Gastrocnemius medialis (tissue), 4 donors: ENCODE results near the gene FMN2. TPM values are rescaled to one million over a fixed set of nuclear protein-coding genes. Genes with fewer than 3 reads are reported as not detected.

Experiments used
- ATAC-seq, 2 donors: fragments of 150-250 bp; one replicate each; pipeline ENCODE4 v1.9.1; 2016
- DNase-seq, 2 donors: peaks; one replicate each; pipeline ENCODE4 v3.0.0-alpha.2; 2019
- H3K27ac ChIP-seq, 4 donors: fragments of 200-600 bp; sonication (generic); 1 replicate in 1 of 4; 2 replicates in 3 of 4; pipeline ENCODE4 v1.5.1; 2016 to 2018; ENCODE audit warnings: mild to moderate bottlenecking in 2 of 4, moderate library complexity in 1 of 4
- H3K27me3 ChIP-seq, 3 donors: fragments of 200-600 bp; sonication (generic) in 2 of 3; 1 replicate in 1 of 3; 2 replicates in 2 of 3; pipeline versions ENCODE4 v1.5.1 to v1.6.0; 2016 to 2019; ENCODE audit warnings: mild to moderate bottlenecking in 1 of 3, moderate library complexity in 1 of 3
- H3K36me3 ChIP-seq, 2 donors: fragments of 200-600 bp; sonication (generic) in 1 of 2; one replicate each; pipeline ENCODE4 v1.5.1; 2017 to 2018
- H3K4me1 ChIP-seq, 2 donors: fragments of 200-600 bp; sonication (generic) in 1 of 2; one replicate each; pipeline ENCODE4 v1.5.1; 2016 to 2017; ENCODE audit warnings: mild to moderate bottlenecking in 2 of 2
- H3K4me3 ChIP-seq, 4 donors: fragments of 200-600 bp; sonication (generic) in 3 of 4; 1 replicate in 1 of 4; 2 replicates in 3 of 4; pipeline ENCODE4 v1.5.1; 2016 to 2019; ENCODE audit warnings: mild to moderate bottlenecking in 2 of 4
- H3K9me3 ChIP-seq, 3 donors: fragments of 200-600 bp; sonication (generic) in 2 of 3; 1 replicate in 1 of 3; 2 replicates in 2 of 3; pipeline ENCODE4 v1.5.1; 2016 to 2019
- POLR2A ChIP-seq, 2 donors: fragments of 450-650 bp; IDR thresholded peaks; one replicate each; pipeline ENCODE4 v1.6.1; 2017; ENCODE audit warnings: antibody characterized with exemption in 2 of 2, mild to moderate bottlenecking in 2 of 2, moderate library complexity in 2 of 2
- in situ Hi-C, 4 donors: fragments of 200-750 bp; cut with MboI; loops; one replicate each; pipeline versions ENCODE4 v1.15.0 to v1.8.0; 2017; ENCODE audit warnings: low sequenced_read_pairs in 4 of 4
- intact Hi-C: fragments of 100-400 bp; cut with DNase I; formaldehyde crosslinking; loops from one replicate; pipeline ENCODE4 v1.15.1; 2023; ENCODE audit warnings: low total_unique reads
- total RNA-seq, 4 donors: library from RNA; depleted of rRNA; stranded (reverse); fragments of >200 nt; gene quantifications; one replicate each; pipeline versions ENCODE4 v1.1.0 to v1.2.3, GENCODE V29; 2016
- TF ChIP-seq, protein P1 (sequence below), 5 experiments: fragments of 450-650 bp in 3 of 5; fragments of 200-600 bp in 2 of 5; sonication (generic) in 2 of 5; IDR thresholded peaks in 4 of 5; conservative IDR thresholded peaks in 1 of 5; 1 replicate in 4 of 5; 2 replicates in 1 of 5; pipeline ENCODE4 v1.5.1; 2016 to 2019; ENCODE audit warnings: antibody characterized with exemption in 5 of 5, mild to moderate bottlenecking in 3 of 5, moderate library complexity in 3 of 5

FMN2 gene
- total RNA-seq, 4 donors from 2014 or later, result 0.51 TPM; not detected in 3

DNA sequence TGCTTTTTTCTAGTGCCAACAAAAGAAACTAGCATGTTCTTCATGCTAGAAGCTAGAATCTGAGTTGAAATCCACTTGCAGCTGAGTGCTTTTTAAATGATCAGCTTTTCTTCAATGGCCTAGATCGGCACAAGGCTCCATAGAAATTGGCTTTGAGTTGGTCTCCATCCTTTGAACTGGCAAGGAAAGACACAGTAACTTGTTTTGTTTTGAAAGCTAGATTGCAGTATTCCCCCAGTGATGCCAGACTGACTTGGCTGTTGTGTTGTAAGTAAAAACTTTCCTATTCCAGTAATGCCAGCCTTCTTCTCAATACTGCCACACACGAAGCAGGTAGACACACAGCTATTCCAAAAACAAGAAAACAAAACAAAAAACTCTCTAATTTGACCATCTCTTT lies 139.1 kb downstream of the FMN2 start:
- H3K27ac ChIP-seq, result no peak overlapping the region
- H3K9me3 ChIP-seq, result no peaks in the 10 kb centered on the region
- in situ Hi-C loops, result no loop called here
- H3K4me1 ChIP-seq, result no peaks in the 10 kb centered on the region
- TF ChIP-seq, protein P1, sequence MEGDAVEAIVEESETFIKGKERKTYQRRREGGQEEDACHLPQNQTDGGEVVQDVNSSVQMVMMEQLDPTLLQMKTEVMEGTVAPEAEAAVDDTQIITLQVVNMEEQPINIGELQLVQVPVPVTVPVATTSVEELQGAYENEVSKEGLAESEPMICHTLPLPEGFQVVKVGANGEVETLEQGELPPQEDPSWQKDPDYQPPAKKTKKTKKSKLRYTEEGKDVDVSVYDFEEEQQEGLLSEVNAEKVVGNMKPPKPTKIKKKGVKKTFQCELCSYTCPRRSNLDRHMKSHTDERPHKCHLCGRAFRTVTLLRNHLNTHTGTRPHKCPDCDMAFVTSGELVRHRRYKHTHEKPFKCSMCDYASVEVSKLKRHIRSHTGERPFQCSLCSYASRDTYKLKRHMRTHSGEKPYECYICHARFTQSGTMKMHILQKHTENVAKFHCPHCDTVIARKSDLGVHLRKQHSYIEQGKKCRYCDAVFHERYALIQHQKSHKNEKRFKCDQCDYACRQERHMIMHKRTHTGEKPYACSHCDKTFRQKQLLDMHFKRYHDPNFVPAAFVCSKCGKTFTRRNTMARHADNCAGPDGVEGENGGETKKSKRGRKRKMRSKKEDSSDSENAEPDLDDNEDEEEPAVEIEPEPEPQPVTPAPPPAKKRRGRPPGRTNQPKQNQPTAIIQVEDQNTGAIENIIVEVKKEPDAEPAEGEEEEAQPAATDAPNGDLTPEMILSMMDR (IDR thresholded peaks at IDR 0.05 in 4 of 5, conservative IDR thresholded peaks at IDR 0.05 in 1 of 5), result no peak
- TF ChIP-seq POLR2A (IDR thresholded peaks at IDR 0.05), result no peak
- ATAC-seq (no peak), DNase-seq (no peak)
- no peaks in the 10 kb centered on the region for H3K36me3 ChIP-seq
- H3K27me3 ChIP-seq, result no peaks in the 10 kb centered on the region
- H3K4me3 ChIP-seq, result no peak overlapping the region
- intact Hi-C loops, result loop anchor here (10.0 kb wide), 1 partner anchor 64 kb away; no protein-coding TSS in a partner anchor

DNA sequence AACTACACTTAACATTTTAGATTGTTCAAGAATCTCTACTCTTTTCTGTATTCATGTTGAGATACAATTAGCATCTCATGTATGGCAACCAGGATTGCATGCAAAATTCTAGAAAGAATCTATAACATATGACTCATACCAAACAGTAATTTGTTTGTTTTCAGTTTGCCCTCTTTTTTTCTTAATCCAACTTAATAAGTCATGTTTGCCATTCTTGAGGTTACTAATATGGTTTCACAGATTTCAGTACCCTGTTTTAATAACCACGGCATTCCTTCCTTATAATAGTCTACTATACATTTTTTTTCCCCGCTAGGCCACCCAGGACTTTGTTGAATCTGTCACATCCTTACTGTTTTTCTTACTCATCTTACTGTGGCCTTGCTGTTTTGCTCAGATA lies 140.8 kb downstream of the FMN2 start:
- Histone ChIP-seq H3K4me1 (no peaks in the 10 kb centered on the region), H3K36me3 (no peaks in the 10 kb centered on the region), H3K27ac (no peak overlapping the region), H3K9me3 (no peaks in the 10 kb centered on the region), H3K4me3 (no peak overlapping the region), H3K27me3 (no peaks in the 10 kb centered on the region)
- no peak for TF ChIP-seq POLR2A (IDR thresholded peaks at IDR 0.05)
- TF ChIP-seq, protein P1 (IDR thresholded peaks at IDR 0.05 in 4 of 5, conservative IDR thresholded peaks at IDR 0.05 in 1 of 5), result no peak
- ATAC-seq (no peak), DNase-seq (no peak)
- in situ Hi-C loops, result no loop called here
- intact Hi-C loops, result loop anchor here (10.0 kb wide), 1 partner anchor 62 kb away; no protein-coding TSS in a partner anchor

DNA sequence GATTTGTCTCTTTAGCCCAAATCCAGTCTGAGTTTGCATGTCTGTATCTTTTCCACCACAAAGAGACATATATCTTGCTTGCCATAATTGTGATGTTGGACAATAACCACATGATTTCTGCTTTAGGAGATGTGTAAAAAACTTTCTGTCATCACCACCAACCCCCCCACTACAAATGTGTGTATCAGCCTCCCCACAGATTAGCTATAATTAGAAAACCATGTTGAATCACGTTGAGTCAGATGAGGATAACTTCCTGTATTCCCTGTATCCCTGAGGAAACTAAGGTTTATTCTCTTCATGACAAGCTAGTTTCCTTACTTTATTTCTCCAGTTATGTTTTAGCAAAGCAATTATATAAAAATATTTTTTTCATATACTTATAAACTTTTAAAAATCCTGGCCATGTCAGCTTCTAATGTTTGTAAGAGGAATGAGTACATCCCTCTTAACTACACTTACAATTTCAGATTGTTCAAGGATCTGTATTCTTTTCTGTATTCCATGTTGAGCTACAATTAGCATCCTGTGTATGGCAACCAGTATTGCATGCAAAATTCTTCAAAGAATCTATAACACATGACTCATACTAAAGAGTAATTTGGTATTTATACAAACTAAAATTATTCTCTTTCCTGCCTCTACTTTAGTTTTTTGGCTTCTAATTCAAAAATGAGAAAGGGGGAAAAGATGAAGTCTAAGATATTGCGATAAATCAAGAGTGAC lies 143.0 kb downstream of the FMN2 start:
- H3K9me3 ChIP-seq, result no peaks in the 10 kb centered on the region
- no peak overlapping the region for H3K4me3 ChIP-seq
- ATAC-seq (no peak), DNase-seq (no peak)
- in situ Hi-C loops, result no loop called here
- no peaks in the 10 kb centered on the region for H3K27me3 ChIP-seq
- intact Hi-C loops, result loop anchor here (10.0 kb wide), 1 partner anchor 60 kb away; no protein-coding TSS in a partner anchor
- H3K36me3 ChIP-seq, result no peaks in the 10 kb centered on the region
- H3K4me1 ChIP-seq, result no peaks in the 10 kb centered on the region
- TF ChIP-seq, protein P1 (IDR thresholded peaks at IDR 0.05 in 4 of 5, conservative IDR thresholded peaks at IDR 0.05 in 1 of 5), result no peak
- TF ChIP-seq POLR2A (IDR thresholded peaks at IDR 0.05), result no peak
- no peak overlapping the region for H3K27ac ChIP-seq

DNA sequence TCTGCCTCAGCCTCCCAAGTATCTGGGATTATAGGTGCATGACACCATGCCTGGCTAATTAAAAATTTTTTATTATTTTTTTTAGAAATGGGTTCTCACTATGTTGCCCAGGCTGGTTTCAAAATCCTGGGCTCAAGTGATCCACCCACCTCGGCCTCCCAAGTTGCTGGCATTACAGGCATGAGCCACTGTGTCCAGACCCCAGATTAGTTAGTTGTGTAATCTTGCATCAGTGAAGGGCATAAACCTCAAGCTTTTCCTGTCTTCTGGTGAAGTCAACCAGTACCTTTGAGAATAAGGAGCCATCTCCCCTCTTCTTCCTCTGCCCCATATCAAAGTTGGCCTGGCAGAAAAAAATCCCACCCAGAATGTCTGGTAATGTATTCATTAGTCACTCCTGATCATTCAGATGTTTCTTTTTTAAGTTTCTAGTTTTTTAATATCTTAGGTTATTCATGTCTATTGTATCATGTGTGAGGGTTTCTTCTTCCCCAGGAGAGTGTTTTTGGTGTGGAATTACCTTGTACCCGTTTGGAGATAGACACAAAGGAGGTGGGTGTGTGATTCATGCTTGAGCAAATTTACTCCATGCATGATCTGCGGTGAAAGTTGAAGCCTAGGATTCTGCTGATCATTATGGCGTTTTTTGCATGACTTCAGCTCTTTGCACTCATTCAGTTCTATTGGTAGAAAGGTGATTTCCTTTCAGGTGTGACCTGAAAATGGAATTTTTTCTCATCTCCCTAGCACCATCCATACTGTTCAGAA lies 144.0 kb downstream of the FMN2 start:
- intact Hi-C loops, result loop anchor here (10.0 kb wide), 1 partner anchor 59 kb away; no protein-coding TSS in a partner anchor
- ATAC-seq, result no peak

More for the DNA sequence above, 144.0 kb downstream of the FMN2 start:
- H3K9me3 ChIP-seq, result no peaks in the 10 kb centered on the region
- in situ Hi-C loops, result no loop called here
- no peaks in the 10 kb centered on the region for H3K27me3 ChIP-seq
- no peak overlapping the region for H3K27ac ChIP-seq
- no peak for TF ChIP-seq POLR2A (IDR thresholded peaks at IDR 0.05)
- TF ChIP-seq, protein P1 (IDR thresholded peaks at IDR 0.05 in 4 of 5, conservative IDR thresholded peaks at IDR 0.05 in 1 of 5), result no peak
- DNase-seq, result no peak
- no peak overlapping the region for H3K4me3 ChIP-seq
- no peaks in the 10 kb centered on the region for H3K36me3 ChIP-seq
- H3K4me1 ChIP-seq, result no peaks in the 10 kb centered on the region
